ENCODE measurements around the gene MLEC.

DNA sequence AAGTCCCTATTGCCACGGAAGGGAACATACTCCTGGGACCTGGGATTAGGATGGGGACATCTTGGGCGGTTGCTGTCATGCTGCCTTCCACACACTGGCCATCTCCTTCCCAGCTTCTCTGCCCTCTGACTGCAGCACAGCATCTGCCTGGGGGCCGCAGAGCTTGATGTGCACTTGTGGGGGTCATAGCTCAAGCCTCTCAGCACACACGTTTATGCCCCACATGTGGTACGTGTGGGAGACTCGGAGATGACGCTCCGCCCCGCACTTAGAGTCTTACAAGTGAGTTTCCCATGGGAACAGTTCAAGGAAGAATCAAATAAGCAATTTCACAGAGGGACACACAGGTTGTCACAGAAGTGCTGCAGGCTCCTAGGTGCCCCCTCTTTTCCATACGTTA lies 47.3 kb downstream of the MLEC start:
- no peak for TF ChIP-seq POLR2A (IDR thresholded peaks at IDR 0.05)
- TF ChIP-seq, protein P1, sequence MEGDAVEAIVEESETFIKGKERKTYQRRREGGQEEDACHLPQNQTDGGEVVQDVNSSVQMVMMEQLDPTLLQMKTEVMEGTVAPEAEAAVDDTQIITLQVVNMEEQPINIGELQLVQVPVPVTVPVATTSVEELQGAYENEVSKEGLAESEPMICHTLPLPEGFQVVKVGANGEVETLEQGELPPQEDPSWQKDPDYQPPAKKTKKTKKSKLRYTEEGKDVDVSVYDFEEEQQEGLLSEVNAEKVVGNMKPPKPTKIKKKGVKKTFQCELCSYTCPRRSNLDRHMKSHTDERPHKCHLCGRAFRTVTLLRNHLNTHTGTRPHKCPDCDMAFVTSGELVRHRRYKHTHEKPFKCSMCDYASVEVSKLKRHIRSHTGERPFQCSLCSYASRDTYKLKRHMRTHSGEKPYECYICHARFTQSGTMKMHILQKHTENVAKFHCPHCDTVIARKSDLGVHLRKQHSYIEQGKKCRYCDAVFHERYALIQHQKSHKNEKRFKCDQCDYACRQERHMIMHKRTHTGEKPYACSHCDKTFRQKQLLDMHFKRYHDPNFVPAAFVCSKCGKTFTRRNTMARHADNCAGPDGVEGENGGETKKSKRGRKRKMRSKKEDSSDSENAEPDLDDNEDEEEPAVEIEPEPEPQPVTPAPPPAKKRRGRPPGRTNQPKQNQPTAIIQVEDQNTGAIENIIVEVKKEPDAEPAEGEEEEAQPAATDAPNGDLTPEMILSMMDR (IDR thresholded peaks at IDR 0.05), result no peak
